WTC11 (cell line): ENCODE data around the gene RBPMS2. TPM values are rescaled to one million over a fixed set of nuclear protein-coding genes. Genes with fewer than 3 reads are reported as not detected.

Source experiments
- ATAC-seq: fragments of 200-7000 bp; cut with Tn5 transposase; 2 replicates; pipeline ENCODE4 v1.10.0; 2021; ENCODE audit warnings: mild to moderate bottlenecking, moderate library complexity
- CTCF ChIA-PET: fragments of 300-600 bp; sonication (Branson Sonifier 250); formaldehyde crosslinking; loops from one replicate; lab custom pipeline; 2021; ENCODE audit warnings: antibody characterized with exemption; lab: Charles Lee
- POLR2A ChIA-PET: fragments of 350-600 bp; sonication (Branson Sonifier 250); formaldehyde crosslinking; loops from one replicate; lab custom pipeline; 2021; ENCODE audit warnings: antibody characterized with exemption; lab: Charles Lee
- DNase-seq: peaks from one replicate; pipeline ENCODE4 v3.0.0; 2021; ENCODE audit warnings: low spot score
- H3K27ac Mint-ChIP-seq: 2 replicates; pipeline ENCODE4 v1.8.0; 2021; ENCODE audit warnings: mixed read lengths
- H3K27me3 Mint-ChIP-seq: 2 replicates; pipeline ENCODE4 v1.8.0; 2021; ENCODE audit warnings: low read depth, mild to moderate bottlenecking, moderate library complexity, mixed read lengths
- H3K36me3 Mint-ChIP-seq: 2 replicates; pipeline ENCODE4 v1.8.0; 2021; ENCODE audit warnings: mixed read lengths
- H3K4me1 Mint-ChIP-seq: 2 replicates; pipeline ENCODE4 v1.8.0; 2022; ENCODE audit warnings: mixed read lengths
- H3K4me3 Mint-ChIP-seq: 2 replicates; pipeline ENCODE4 v1.8.0; 2021; ENCODE audit warnings: mild to moderate bottlenecking, moderate library complexity, mixed read lengths
- H3K9me3 Mint-ChIP-seq: 2 replicates; pipeline ENCODE4 v1.8.0; 2021; ENCODE audit warnings: mixed read lengths
- AR ChIP-seq: fragments of 250-450 bp; sonication (Bioruptor Pico); IDR thresholded peaks from 2 replicates; pipeline ENCODE4 v1.9.0; 2021; ENCODE audit warnings: mild to moderate bottlenecking
- ATF1 ChIP-seq: sonication (generic); formaldehyde crosslinking; IDR thresholded peaks from 2 replicates; pipeline ENCODE4 v1.8.1; 2023; ENCODE audit warnings: mild to moderate bottlenecking, moderate library complexity, missing genetic modification reagents
- CREM ChIP-seq: sonication (generic); formaldehyde crosslinking; IDR thresholded peaks from 2 replicates; pipeline ENCODE4 v1.8.1; 2022; ENCODE audit warnings: mild to moderate bottlenecking, missing genetic modification reagents, moderate library complexity
- EMX1 ChIP-seq: fragments of 250-450 bp; sonication (Bioruptor Pico); IDR thresholded peaks from 2 replicates; pipeline ENCODE4 v1.8.0; 2021; ENCODE audit warnings: mild to moderate bottlenecking
- GABPB1 ChIP-seq: sonication (generic); formaldehyde crosslinking; IDR thresholded peaks from 2 replicates; pipeline ENCODE4 v1.8.1; 2023; ENCODE audit warnings: mild to moderate bottlenecking, missing genetic modification reagents
- JAZF1 ChIP-seq: fragments of 250-450 bp; sonication (Bioruptor Pico); IDR thresholded peaks from 2 replicates; pipeline ENCODE4 v1.9.0; 2021; ENCODE audit warnings: moderate library complexity, mild to moderate bottlenecking, inconsistent platforms
- MYBL2 ChIP-seq: sonication (generic); formaldehyde crosslinking; IDR thresholded peaks from 2 replicates; pipeline ENCODE4 v1.8.1; 2023; ENCODE audit warnings: mild to moderate bottlenecking, moderate library complexity, missing genetic modification reagents
- NFATC4 ChIP-seq: fragments of 250-450 bp; sonication (Bioruptor Pico); IDR thresholded peaks from 2 replicates; pipeline ENCODE4 v1.9.0; 2021; ENCODE audit warnings: mild to moderate bottlenecking
- NR1H2 ChIP-seq: sonication (generic); formaldehyde crosslinking; IDR thresholded peaks from 2 replicates; pipeline ENCODE4 v1.9.0; 2021; ENCODE audit warnings: mild to moderate bottlenecking, moderate library complexity, missing genetic modification reagents
- SMAD3 ChIP-seq: sonication (generic); formaldehyde crosslinking; IDR thresholded peaks from 2 replicates; pipeline ENCODE4 v1.8.0; 2022; ENCODE audit warnings: missing genetic modification reagents, mild to moderate bottlenecking, borderline replicate concordance
- SMAD4 ChIP-seq: sonication (generic); formaldehyde crosslinking; IDR thresholded peaks from 2 replicates; pipeline ENCODE4 v1.8.0; 2022; ENCODE audit warnings: mild to moderate bottlenecking, missing genetic modification reagents
- SOX15 ChIP-seq: fragments of 250-450 bp; sonication (Bioruptor Pico); IDR thresholded peaks from 2 replicates; pipeline ENCODE4 v1.9.0; 2021; ENCODE audit warnings: mild to moderate bottlenecking
- TEAD1 ChIP-seq: sonication (generic); formaldehyde crosslinking; IDR thresholded peaks from 2 replicates; pipeline ENCODE4 v1.8.0; 2022; ENCODE audit warnings: mild to moderate bottlenecking, missing genetic modification reagents
- USF1 ChIP-seq: sonication (generic); formaldehyde crosslinking; IDR thresholded peaks from 2 replicates; pipeline ENCODE4 v1.8.0; 2022; ENCODE audit warnings: mild to moderate bottlenecking, missing genetic modification reagents
- ZNF263 ChIP-seq: sonication (generic); formaldehyde crosslinking; IDR thresholded peaks from 2 replicates; pipeline ENCODE4 v1.8.1; 2022; ENCODE audit warnings: low read depth, mild to moderate bottlenecking, moderate library complexity, missing genetic modification reagents
- ZNF281 ChIP-seq: sonication (generic); formaldehyde crosslinking; IDR thresholded peaks from 2 replicates; pipeline ENCODE4 v1.8.0; 2023; ENCODE audit warnings: mild to moderate bottlenecking, missing genetic modification reagents
- ZNF317 ChIP-seq: sonication (generic); formaldehyde crosslinking; IDR thresholded peaks from 2 replicates; pipeline ENCODE4 v1.8.1; 2023; ENCODE audit warnings: low read depth, mild to moderate bottlenecking, moderate library complexity, missing genetic modification reagents, borderline replicate concordance
- ZNF416 ChIP-seq: fragments of 250-450 bp; sonication (Bioruptor Pico); IDR thresholded peaks from 2 replicates; pipeline ENCODE4 v1.9.0; 2021; ENCODE audit warnings: mild to moderate bottlenecking, inconsistent platforms
- ZNF423 ChIP-seq: fragments of 250-450 bp; sonication (Bioruptor Pico); IDR thresholded peaks from 2 replicates; pipeline ENCODE4 v2.1.2; 2022; ENCODE audit warnings: mild to moderate bottlenecking, moderate library complexity
- ZNF671 ChIP-seq: fragments of 250-450 bp; sonication (Bioruptor Pico); IDR thresholded peaks from 2 replicates; pipeline ENCODE4 v1.8.0; 2021; ENCODE audit warnings: mild to moderate bottlenecking
- total RNA-seq: library from RNA; stranded (reverse); gene quantifications from 3 replicates; pipeline ENCODE4 v1.2.3, GENCODE V29; 2021
- TF ChIP-seq, protein P1 (sequence below): fragments of 250-450 bp; sonication (Bioruptor Pico); IDR thresholded peaks from 2 replicates; pipeline ENCODE4 v1.9.0; 2021; ENCODE audit warnings: mild to moderate bottlenecking, borderline replicate concordance
- TF ChIP-seq, protein P2 (sequence below): fragments of 250-450 bp; sonication (Bioruptor Pico); IDR thresholded peaks from 2 replicates; pipeline ENCODE4 v2.1.2; 2022; ENCODE audit warnings: mild to moderate bottlenecking, moderate library complexity
- TF ChIP-seq, protein P3 (sequence below): sonication (generic); formaldehyde crosslinking; IDR thresholded peaks from 2 replicates; pipeline ENCODE4 v1.8.0; 2022; ENCODE audit warnings: mild to moderate bottlenecking, missing genetic modification reagents
- TF ChIP-seq, protein P4 (sequence below): fragments of 250-450 bp; sonication (Bioruptor Pico); IDR thresholded peaks from 2 replicates; pipeline ENCODE4 v1.9.0; 2021; ENCODE audit warnings: moderate library complexity, mild to moderate bottlenecking, inconsistent platforms, borderline replicate concordance

Gene RBPMS2
- total RNA-seq, 1 experiment from 2014 or later = 195 TPM

DNA sequence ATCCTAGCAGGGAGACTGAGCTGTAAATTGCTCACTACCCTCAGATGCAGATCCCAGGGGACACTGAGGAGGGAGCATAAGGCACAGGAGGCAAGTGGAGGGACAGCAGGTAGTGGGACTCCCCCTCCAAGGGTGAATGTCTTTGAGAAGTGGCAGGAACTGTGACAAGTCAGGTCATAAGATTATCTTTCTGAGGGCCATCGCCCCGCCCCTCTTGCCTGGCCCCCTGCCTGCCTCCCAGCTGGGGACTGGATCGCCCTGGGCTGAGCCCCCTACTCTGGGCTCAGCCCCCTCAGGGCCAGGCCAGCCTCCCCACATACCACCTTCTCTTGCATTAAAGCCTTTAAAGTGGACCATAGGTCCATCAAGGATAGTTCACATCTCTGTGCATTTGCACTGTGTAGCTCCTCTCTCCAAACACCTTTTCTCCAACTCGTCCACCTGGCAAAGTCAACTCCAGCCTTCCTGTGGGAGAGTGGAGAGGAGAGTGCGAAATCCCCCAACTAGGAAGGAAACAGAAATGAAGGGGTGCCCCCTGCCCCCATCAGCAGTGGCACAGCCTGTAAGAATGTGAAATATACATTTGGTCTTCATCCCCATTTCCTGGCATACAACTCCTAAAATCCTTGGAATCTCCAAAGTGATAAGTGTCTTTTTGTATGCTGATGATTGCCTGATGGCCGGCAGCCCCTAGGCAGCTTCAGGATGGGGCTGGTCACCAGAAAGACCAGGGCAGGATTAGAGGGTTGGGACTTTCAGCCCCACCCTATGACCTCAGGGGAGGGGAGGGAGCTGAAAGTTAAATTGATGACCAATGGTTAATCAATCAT, 35.3 kb upstream of the RBPMS2 start:
- CTCF ChIA-PET = interaction anchor here (0.6 to 7.6 kb wide), 35 partner anchors 9 to 610 kb away, joined by 3 to 122 read pairs (median 6); partner anchors contain the start of genes ANKDD1A, PIF1 and RBPMS2
- peak; percentile 57 for DNase-seq
- TF ChIP-seq EMX1 (CRISPR knock-in tag) (no peak), MYBL2 (CRISPR knock-in tag) (0 out of 2 replicates have a peak, but pooled peaks have one; percentile 62), USF1 (CRISPR knock-in tag) (no peak), ATF1 (CRISPR knock-in tag) (no peak), ZNF423 (CRISPR knock-in tag) (peak; percentile 69; the same call in 1 of the 2 replicates), AR (no peak), NR1H2 (no peak), ZNF263 (no peak), ZNF416 (CRISPR knock-in tag) (no peak), SOX15 (CRISPR knock-in tag) (no peak), SMAD3 (CRISPR knock-in tag) (no peak), TEAD1 (CRISPR knock-in tag) (peak; percentile 96), JAZF1 (CRISPR knock-in tag) (no peak), ZNF281 (CRISPR knock-in tag) (0 out of 2 replicates have a peak, but pooled peaks have one; percentile 55), SMAD4 (no peak), ZNF671 (no peak), ZNF317 (CRISPR knock-in tag) (no peak), NFATC4 (CRISPR knock-in tag) (no peak), CREM (CRISPR knock-in tag) (0 out of 2 replicates have a peak, but pooled peaks have one; percentile 2), GABPB1 (CRISPR knock-in tag) (no peak)
- TF ChIP-seq, protein P1, sequence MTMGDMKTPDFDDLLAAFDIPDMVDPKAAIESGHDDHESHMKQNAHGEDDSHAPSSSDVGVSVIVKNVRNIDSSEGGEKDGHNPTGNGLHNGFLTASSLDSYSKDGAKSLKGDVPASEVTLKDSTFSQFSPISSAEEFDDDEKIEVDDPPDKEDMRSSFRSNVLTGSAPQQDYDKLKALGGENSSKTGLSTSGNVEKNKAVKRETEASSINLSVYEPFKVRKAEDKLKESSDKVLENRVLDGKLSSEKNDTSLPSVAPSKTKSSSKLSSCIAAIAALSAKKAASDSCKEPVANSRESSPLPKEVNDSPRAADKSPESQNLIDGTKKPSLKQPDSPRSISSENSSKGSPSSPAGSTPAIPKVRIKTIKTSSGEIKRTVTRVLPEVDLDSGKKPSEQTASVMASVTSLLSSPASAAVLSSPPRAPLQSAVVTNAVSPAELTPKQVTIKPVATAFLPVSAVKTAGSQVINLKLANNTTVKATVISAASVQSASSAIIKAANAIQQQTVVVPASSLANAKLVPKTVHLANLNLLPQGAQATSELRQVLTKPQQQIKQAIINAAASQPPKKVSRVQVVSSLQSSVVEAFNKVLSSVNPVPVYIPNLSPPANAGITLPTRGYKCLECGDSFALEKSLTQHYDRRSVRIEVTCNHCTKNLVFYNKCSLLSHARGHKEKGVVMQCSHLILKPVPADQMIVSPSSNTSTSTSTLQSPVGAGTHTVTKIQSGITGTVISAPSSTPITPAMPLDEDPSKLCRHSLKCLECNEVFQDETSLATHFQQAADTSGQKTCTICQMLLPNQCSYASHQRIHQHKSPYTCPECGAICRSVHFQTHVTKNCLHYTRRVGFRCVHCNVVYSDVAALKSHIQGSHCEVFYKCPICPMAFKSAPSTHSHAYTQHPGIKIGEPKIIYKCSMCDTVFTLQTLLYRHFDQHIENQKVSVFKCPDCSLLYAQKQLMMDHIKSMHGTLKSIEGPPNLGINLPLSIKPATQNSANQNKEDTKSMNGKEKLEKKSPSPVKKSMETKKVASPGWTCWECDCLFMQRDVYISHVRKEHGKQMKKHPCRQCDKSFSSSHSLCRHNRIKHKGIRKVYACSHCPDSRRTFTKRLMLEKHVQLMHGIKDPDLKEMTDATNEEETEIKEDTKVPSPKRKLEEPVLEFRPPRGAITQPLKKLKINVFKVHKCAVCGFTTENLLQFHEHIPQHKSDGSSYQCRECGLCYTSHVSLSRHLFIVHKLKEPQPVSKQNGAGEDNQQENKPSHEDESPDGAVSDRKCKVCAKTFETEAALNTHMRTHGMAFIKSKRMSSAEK (CRISPR knock-in tag) = no peak
- TF ChIP-seq, protein P2, sequence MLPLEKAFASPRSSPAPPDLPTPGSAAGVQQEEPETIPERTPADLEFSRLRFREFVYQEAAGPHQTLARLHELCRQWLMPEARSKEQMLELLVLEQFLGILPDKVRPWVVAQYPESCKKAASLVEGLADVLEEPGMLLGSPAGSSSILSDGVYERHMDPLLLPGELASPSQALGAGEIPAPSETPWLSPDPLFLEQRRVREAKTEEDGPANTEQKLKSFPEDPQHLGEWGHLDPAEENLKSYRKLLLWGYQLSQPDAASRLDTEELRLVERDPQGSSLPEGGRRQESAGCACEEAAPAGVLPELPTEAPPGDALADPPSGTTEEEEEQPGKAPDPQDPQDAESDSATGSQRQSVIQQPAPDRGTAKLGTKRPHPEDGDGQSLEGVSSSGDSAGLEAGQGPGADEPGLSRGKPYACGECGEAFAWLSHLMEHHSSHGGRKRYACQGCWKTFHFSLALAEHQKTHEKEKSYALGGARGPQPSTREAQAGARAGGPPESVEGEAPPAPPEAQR (CRISPR knock-in tag) = no peak
- TF ChIP-seq, protein P3, sequence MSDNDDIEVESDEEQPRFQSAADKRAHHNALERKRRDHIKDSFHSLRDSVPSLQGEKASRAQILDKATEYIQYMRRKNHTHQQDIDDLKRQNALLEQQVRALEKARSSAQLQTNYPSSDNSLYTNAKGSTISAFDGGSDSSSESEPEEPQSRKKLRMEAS (CRISPR knock-in tag) = peak; percentile 31; the same call in 1 of the 2 replicates
- TF ChIP-seq, protein P4, sequence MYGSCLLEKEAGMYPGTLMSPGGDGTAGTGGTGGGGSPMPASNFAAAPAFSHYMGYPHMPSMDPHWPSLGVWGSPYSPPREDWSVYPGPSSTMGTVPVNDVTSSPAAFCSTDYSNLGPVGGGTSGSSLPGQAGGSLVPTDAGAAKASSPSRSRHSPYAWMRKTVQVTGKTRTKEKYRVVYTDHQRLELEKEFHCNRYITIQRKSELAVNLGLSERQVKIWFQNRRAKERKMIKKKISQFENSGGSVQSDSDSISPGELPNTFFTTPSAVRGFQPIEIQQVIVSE = no peak

More for the DNA sequence above, 35.3 kb upstream of the RBPMS2 start:
- Mint-ChIP-seq H3K9me3 (no peaks in the 10 kb centered on the region), H3K27me3 (no peaks in the 10 kb centered on the region), H3K36me3 (peaks cover 9% of the 10 kb centered on the region; the same call in 1 of the 2 replicates), H3K27ac (peak overlapping the region; percentile 99), H3K4me3 (peak overlapping the region; percentile 63), H3K4me1 (peaks cover 83% of the 10 kb centered on the region)
- peak; percentile 7 for ATAC-seq
- POLR2A ChIA-PET = interaction anchor here (0.5 to 5.6 kb wide), 22 partner anchors 9 to 110 kb away, joined by 3 to 45 read pairs (median 4); partner anchors contain the start of genes PIF1 and PLEKHO2
